Liver (tissue), 9 donors: ENCODE measurements around the gene TMEM123. TPM values are rescaled to one million over a fixed set of nuclear protein-coding genes. Genes with fewer than 3 reads are reported as not detected.
A peak's percentile ranks its signal among the peaks of the same experiment; 100 is the strongest.

Experiments used
- DNase-seq: peaks from one replicate; pipeline ENCODE4 v3.0.0-alpha.2; 2017; ENCODE audit warnings: low spot score
- H3K27ac ChIP-seq, 2 donors: one replicate each; pipeline ENCODE4 v1.7.0; 2013; ENCODE audit warnings: inconsistent platforms in 2 of 2, low read length in 2 of 2, control low read depth in 1 of 2, low read depth in 1 of 2, mild to moderate bottlenecking in 1 of 2
- H3K27me3 ChIP-seq, 4 donors: one replicate each; pipeline versions ENCODE4 v1.6.1 to v1.7.0; 2013; ENCODE audit warnings: low read length in 3 of 4, inconsistent platforms in 1 of 4, mild to moderate bottlenecking in 1 of 4, moderate library complexity in 1 of 4; ENCODE audit not compliant: control insufficient read depth in 4 of 4, insufficient read depth in 4 of 4
- H3K36me3 ChIP-seq, 4 donors: one replicate each; pipeline versions ENCODE4 v1.6.1 to v1.7.0; 2013; ENCODE audit warnings: low read length in 3 of 4, mild to moderate bottlenecking in 3 of 4, low read depth in 1 of 4, moderate library complexity in 1 of 4; ENCODE audit not compliant: control insufficient read depth in 4 of 4, insufficient read depth in 3 of 4
- H3K4me1 ChIP-seq, 4 donors: one replicate each; pipeline versions ENCODE4 v1.6.1 to v1.7.0; 2013; ENCODE audit warnings: low read length in 3 of 4, mild to moderate bottlenecking in 3 of 4, moderate library complexity in 1 of 4; ENCODE audit not compliant: control insufficient read depth in 4 of 4, insufficient read depth in 4 of 4
- H3K4me3 ChIP-seq, 3 donors: one replicate each; pipeline versions ENCODE4 v1.6.1 to v1.7.0; 2013; ENCODE audit warnings: low read length in 3 of 3, control low read depth in 1 of 3, low read depth in 1 of 3, mild to moderate bottlenecking in 1 of 3
- H3K9ac ChIP-seq, 2 donors: one replicate each; pipeline ENCODE4 v1.7.0; 2013; ENCODE audit warnings: low read length in 2 of 2, mild to moderate bottlenecking in 2 of 2, moderate library complexity in 2 of 2, control low read depth in 1 of 2, low read depth in 1 of 2
- H3K9me3 ChIP-seq, 4 donors: one replicate each; pipeline versions ENCODE4 v1.6.1 to v1.7.0; 2013; ENCODE audit warnings: low read length in 3 of 4; ENCODE audit not compliant: control insufficient read depth in 4 of 4
- EGR1 ChIP-seq, 2 donors: IDR thresholded peaks; 2 replicates each; pipeline ENCODE4 v1.6.1; 2016 to 2018; ENCODE audit warnings: antibody characterized with exemption in 2 of 2, low read depth in 2 of 2
- FOXA1 ChIP-seq: IDR thresholded peaks from 2 replicates; pipeline ENCODE4 v1.6.1; 2016; ENCODE audit warnings: antibody characterized with exemption
- FOXA2 ChIP-seq: IDR thresholded peaks from 2 replicates; pipeline ENCODE4 v1.6.1; 2016; ENCODE audit warnings: antibody characterized with exemption
- GABPA ChIP-seq, 2 donors: IDR thresholded peaks in 1 of 2; conservative IDR thresholded peaks in 1 of 2; 2 replicates each; pipeline ENCODE4 v1.6.1; 2016; ENCODE audit warnings: antibody characterized with exemption in 2 of 2, mild to moderate bottlenecking in 1 of 2, moderate library complexity in 1 of 2
- HNF4A ChIP-seq, 2 donors: conservative IDR thresholded peaks; 2 replicates each; pipeline ENCODE4 v1.6.1; 2016; ENCODE audit warnings: antibody characterized with exemption in 2 of 2, mild to moderate bottlenecking in 2 of 2
- HNF4G ChIP-seq: IDR thresholded peaks from 2 replicates; pipeline ENCODE4 v1.6.1; 2016; ENCODE audit warnings: antibody characterized with exemption
- JUND ChIP-seq, 2 donors: IDR thresholded peaks; 2 replicates each; pipeline ENCODE4 v1.6.1; 2016; ENCODE audit warnings: antibody characterized with exemption in 2 of 2
- NR2F2 ChIP-seq: IDR thresholded peaks from 2 replicates; pipeline ENCODE4 v1.6.1; 2016; ENCODE audit warnings: antibody characterized with exemption
- RAD21 ChIP-seq, 2 donors: IDR thresholded peaks; 2 replicates each; pipeline ENCODE4 v1.6.1; 2016; ENCODE audit warnings: antibody characterized with exemption in 2 of 2, mild to moderate bottlenecking in 2 of 2
- RXRA ChIP-seq, 2 donors: IDR thresholded peaks; 2 replicates each; pipeline ENCODE4 v1.6.1; 2017 to 2018; ENCODE audit warnings: antibody characterized with exemption in 2 of 2, mild to moderate bottlenecking in 1 of 2
- SP1 ChIP-seq: IDR thresholded peaks from 2 replicates; pipeline ENCODE4 v1.6.1; 2018; ENCODE audit warnings: antibody characterized with exemption, mild to moderate bottlenecking
- TAF1 ChIP-seq: conservative IDR thresholded peaks from 2 replicates; pipeline ENCODE4 v1.6.1; 2016; ENCODE audit warnings: antibody characterized with exemption, mild to moderate bottlenecking
- YY1 ChIP-seq: IDR thresholded peaks from 2 replicates; pipeline ENCODE4 v1.6.1; 2016; ENCODE audit warnings: antibody characterized with exemption, mild to moderate bottlenecking
- WGBS: extraction: QIAGEN DNeasy Blood & Tissue Kit; methylation state at CpG from one replicate; pipeline ENCODE4 v1.1.7; 2013; 5-methylcytosine and 5-hydroxymethylcytosine counted together
- polyA plus RNA-seq, 2 donors: library from polyadenylated mRNA; stranded (reverse) in 1 of 2; unstranded in 1 of 2; fragments of 200-250 nt in 1 of 2; fragments of >200 nt in 1 of 2; fragmentation: Nextera tagmentation in 1 of 2; extraction: Ambion mirVana in 1 of 2; gene quantifications; one replicate each; pipeline versions ENCODE4 v1.2.1 to v1.2.3, GENCODE V29; 2013 to 2015
- total RNA-seq, 2 donors: library from RNA; depleted of rRNA; stranded (reverse); fragments of >200 nt; gene quantifications; one replicate each; pipeline ENCODE4 v1.2.3, GENCODE V29; 2014
- TF ChIP-seq, protein P1 (sequence below): IDR thresholded peaks from 2 replicates; pipeline ENCODE4 v1.6.1; 2016; ENCODE audit warnings: antibody characterized with exemption
- TF ChIP-seq, protein P2 (sequence below): IDR thresholded peaks from 2 replicates; pipeline ENCODE4 v1.6.1; 2016; ENCODE audit warnings: antibody characterized with exemption
- TF ChIP-seq, protein P3 (sequence below): IDR thresholded peaks from 2 replicates; pipeline ENCODE4 v1.6.1; 2016; ENCODE audit warnings: antibody characterized with exemption, mild to moderate bottlenecking
- TF ChIP-seq, protein P4 (sequence below): fragments of 150-350 bp; IDR thresholded peaks from 2 replicates; pipeline ENCODE4 v1.5.1; 2017; ENCODE audit warnings: improper control_type of control experiment, low read depth, low read length; ENCODE audit not compliant: missing input control
- TF ChIP-seq, protein P5 (sequence below): IDR thresholded peaks from 2 replicates; pipeline ENCODE4 v1.6.1; 2016; ENCODE audit warnings: antibody characterized with exemption
- donor health status: healthy.
- donor health status: healthy.
- donor health status: healthy.
- donor health status: healthy.
- donor health status: healthy.

The TMEM123 gene
- total and polyA plus RNA-seq, 4 donors = 101 to 140 (median 107) TPM

DNA sequence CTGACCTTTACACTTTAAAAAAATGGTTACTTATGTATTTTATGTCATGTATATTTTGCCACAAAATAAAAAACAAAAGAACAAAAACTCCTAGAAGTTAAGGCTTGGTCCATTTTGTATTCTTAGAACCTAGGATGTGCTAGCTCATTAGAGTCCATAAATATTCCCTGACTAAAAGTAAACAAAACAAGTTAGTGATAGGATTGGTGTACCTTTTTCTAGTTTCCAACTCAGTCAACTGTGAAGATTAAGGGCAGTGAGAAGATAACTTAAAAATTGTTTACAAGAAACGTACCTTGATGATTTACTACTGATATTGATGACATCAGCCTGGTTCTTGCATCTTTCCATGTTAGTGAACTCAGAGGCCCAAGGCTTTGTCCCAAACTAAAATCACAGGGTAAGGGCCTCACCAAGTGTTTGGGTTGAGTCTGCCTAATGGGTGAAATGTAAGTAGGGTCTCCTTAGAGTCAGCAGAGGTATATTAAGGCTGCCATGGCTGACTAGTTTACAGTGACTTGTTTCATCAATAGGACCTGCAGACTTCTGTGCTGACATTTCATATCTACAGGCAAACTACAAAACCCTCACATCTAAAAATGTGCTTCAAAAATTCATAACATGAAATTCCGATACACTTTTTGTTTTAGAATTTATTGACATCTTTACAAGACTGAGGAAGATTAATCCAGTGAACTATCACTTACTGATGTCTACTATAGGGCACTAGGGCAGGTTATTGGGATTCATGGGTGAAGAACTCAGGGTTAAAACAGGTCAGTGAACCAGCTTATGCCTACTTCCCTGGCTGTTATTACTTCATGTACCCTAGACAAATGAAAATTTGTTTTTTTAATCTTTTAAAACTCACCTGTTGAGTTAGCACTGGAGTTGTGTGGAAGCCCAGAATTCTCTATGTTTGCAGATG is 4.4 kb downstream of the TMEM123 start:
- Histone ChIP-seq H3K27ac (peak overlapping the region; percentile 49 to 62), H3K36me3 (peaks cover 0 to 23% (median 19%) of the 10 kb centered on the region in 4 donors), H3K9me3 (no peaks in the 10 kb centered on the region), H3K27me3 (no peaks in the 10 kb centered on the region), H3K4me3 (no peak overlapping the region), H3K4me1 (peaks cover 2 to 39% (median 29%) of the 10 kb centered on the region in 4 donors), H3K9ac (no peak overlapping the region)
- WGBS = 71% methylated on average over 2 of the region's 2 CpGs
- no peak for TF ChIP-seq YY1
- TF ChIP-seq HNF4A (conservative IDR thresholded peaks at IDR 0.05) = peak; percentile 38 to 48
- no peak for TF ChIP-seq HNF4G
- no peak for TF ChIP-seq FOXA1
- TF ChIP-seq, protein P1, sequence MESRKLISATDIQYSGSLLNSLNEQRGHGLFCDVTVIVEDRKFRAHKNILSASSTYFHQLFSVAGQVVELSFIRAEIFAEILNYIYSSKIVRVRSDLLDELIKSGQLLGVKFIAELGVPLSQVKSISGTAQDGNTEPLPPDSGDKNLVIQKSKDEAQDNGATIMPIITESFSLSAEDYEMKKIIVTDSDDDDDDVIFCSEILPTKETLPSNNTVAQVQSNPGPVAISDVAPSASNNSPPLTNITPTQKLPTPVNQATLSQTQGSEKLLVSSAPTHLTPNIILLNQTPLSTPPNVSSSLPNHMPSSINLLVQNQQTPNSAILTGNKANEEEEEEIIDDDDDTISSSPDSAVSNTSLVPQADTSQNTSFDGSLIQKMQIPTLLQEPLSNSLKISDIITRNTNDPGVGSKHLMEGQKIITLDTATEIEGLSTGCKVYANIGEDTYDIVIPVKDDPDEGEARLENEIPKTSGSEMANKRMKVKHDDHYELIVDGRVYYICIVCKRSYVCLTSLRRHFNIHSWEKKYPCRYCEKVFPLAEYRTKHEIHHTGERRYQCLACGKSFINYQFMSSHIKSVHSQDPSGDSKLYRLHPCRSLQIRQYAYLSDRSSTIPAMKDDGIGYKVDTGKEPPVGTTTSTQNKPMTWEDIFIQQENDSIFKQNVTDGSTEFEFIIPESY = no peak
- TF ChIP-seq, protein P2, sequence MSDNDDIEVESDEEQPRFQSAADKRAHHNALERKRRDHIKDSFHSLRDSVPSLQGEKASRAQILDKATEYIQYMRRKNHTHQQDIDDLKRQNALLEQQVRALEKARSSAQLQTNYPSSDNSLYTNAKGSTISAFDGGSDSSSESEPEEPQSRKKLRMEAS = no peak
- TF ChIP-seq TAF1 = no peak
- no peak for TF ChIP-seq FOXA2
- TF ChIP-seq SP1 = peak; percentile 49
- TF ChIP-seq RAD21 (IDR thresholded peaks at IDR 0.05) = peak; percentile 7 to 23
- TF ChIP-seq RXRA (IDR thresholded peaks at IDR 0.05) = peak; percentile 87 to 94
- DNase-seq = no peak

DNA sequence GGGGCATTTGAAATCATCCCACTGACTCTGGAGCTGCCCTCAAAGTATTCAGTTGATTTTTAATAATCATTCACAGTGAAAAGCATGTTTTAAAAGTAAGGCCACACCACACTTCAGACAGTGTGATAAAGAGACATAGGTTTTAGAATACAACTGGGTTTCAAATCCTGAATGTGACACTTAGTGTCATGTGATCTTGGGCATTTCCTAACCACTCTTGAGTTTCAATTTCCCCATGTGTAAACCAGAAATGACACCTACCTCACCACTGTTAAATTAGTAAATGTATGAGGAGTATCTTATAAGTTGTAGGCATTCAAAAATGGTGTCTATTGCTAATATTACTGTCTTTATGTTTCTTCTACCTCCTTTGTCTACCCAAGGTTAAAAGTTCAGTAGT is 5.4 kb downstream of the TMEM123 start:
- peaks cover 0 to 23% (median 19%) of the 10 kb centered on the region in 4 donors for H3K36me3 ChIP-seq
- TF ChIP-seq FOXA1 (no peak), EGR1 (IDR thresholded peaks at IDR 0.05; ENCODE audit: low read depth in 2 of 2) (no peak), TAF1 (no peak), RXRA (IDR thresholded peaks at IDR 0.05) (no peak), SP1 (no peak), RAD21 (IDR thresholded peaks at IDR 0.05) (no peak), JUND (IDR thresholded peaks at IDR 0.05) (no peak), NR2F2 (no peak), FOXA2 (no peak), HNF4A (conservative IDR thresholded peaks at IDR 0.05) (no peak), GABPA (IDR thresholded peaks at IDR 0.05 in 1 of 2, conservative IDR thresholded peaks at IDR 0.05 in 1 of 2) (no peak), HNF4G (no peak)
- TF ChIP-seq, protein P3, sequence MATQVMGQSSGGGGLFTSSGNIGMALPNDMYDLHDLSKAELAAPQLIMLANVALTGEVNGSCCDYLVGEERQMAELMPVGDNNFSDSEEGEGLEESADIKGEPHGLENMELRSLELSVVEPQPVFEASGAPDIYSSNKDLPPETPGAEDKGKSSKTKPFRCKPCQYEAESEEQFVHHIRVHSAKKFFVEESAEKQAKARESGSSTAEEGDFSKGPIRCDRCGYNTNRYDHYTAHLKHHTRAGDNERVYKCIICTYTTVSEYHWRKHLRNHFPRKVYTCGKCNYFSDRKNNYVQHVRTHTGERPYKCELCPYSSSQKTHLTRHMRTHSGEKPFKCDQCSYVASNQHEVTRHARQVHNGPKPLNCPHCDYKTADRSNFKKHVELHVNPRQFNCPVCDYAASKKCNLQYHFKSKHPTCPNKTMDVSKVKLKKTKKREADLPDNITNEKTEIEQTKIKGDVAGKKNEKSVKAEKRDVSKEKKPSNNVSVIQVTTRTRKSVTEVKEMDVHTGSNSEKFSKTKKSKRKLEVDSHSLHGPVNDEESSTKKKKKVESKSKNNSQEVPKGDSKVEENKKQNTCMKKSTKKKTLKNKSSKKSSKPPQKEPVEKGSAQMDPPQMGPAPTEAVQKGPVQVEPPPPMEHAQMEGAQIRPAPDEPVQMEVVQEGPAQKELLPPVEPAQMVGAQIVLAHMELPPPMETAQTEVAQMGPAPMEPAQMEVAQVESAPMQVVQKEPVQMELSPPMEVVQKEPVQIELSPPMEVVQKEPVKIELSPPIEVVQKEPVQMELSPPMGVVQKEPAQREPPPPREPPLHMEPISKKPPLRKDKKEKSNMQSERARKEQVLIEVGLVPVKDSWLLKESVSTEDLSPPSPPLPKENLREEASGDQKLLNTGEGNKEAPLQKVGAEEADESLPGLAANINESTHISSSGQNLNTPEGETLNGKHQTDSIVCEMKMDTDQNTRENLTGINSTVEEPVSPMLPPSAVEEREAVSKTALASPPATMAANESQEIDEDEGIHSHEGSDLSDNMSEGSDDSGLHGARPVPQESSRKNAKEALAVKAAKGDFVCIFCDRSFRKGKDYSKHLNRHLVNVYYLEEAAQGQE = no peak
- TF ChIP-seq, protein P1 = no peak
- TF ChIP-seq, protein P4, sequence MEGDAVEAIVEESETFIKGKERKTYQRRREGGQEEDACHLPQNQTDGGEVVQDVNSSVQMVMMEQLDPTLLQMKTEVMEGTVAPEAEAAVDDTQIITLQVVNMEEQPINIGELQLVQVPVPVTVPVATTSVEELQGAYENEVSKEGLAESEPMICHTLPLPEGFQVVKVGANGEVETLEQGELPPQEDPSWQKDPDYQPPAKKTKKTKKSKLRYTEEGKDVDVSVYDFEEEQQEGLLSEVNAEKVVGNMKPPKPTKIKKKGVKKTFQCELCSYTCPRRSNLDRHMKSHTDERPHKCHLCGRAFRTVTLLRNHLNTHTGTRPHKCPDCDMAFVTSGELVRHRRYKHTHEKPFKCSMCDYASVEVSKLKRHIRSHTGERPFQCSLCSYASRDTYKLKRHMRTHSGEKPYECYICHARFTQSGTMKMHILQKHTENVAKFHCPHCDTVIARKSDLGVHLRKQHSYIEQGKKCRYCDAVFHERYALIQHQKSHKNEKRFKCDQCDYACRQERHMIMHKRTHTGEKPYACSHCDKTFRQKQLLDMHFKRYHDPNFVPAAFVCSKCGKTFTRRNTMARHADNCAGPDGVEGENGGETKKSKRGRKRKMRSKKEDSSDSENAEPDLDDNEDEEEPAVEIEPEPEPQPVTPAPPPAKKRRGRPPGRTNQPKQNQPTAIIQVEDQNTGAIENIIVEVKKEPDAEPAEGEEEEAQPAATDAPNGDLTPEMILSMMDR = no peak
- TF ChIP-seq, protein P2 = no peak
- TF ChIP-seq, protein P5, sequence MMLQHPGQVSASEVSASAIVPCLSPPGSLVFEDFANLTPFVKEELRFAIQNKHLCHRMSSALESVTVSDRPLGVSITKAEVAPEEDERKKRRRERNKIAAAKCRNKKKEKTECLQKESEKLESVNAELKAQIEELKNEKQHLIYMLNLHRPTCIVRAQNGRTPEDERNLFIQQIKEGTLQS = no peak
- peaks cover 2 to 38% (median 29%) of the 10 kb centered on the region in 4 donors for H3K4me1 ChIP-seq
- no peaks in the 10 kb centered on the region for H3K9me3 ChIP-seq
- DNase-seq = no peak
- H3K27me3 ChIP-seq = no peaks in the 10 kb centered on the region
- no peak overlapping the region for H3K4me3 ChIP-seq
- H3K9ac ChIP-seq = no peak overlapping the region
- peak overlapping the region in 1 of 2 donors; percentile 33 for H3K27ac ChIP-seq
